HG03064 (cell line): ENCODE data around the gene NCS1.

Source experiments
- ATAC-seq: cut with Tn5 transposase; IDR thresholded peaks from one replicate; pipeline ENCODE4 v1.9.1; 2021; ENCODE audit warnings: low read depth; ENCODE audit not compliant: unreplicated experiment

Gene NCS1

DNA sequence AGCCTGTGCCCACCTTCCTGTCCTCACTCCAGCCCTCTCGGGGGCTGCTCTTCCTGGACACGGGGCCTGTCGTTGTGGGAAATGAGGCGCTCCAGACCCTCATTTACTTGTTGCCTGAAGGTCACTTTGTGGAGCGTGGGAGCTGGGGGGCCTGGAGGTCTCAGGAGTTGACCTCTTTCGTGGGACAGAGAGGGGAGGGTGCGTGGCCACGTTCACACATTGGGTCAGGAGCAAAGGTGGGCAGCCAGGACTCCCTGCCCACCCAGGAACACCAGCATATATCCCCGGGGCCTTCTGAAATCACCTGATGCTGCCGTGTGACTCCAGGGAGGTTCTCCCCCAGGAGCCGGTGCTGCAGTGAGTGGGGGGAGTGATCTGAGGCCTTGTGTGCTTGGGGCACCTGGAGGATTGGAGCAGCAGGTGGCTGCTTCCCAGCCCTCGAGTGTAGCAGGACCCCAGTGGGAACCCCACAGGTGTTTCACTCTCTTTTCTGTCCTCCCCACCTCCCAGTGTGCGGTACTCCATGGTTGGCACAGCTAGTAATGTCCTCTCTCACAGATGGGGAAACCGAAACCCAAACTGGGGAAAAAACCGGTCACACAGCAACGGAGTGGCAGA is 20.3 kb downstream of the NCS1 start:
- no peak for ATAC-seq

DNA sequence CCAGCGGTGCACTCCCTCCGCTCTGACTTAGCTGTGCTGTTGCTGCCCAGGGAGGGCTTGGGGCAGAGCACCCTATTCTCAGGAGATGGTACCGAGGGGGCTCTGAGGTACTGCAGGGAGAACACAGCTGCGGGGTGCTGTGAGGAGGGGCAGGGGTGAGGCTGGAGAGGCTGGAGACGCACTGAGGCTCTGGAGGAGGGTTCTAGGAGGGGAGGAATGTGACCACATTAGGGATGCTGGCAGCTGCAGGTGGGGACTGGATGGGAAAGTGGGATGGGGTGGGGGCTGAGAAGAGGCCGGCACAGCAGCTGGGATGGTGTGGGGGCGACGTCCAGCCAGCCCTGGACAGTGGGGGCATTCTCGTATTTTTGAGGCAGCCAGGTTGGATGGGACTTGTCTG is 20.9 kb downstream of the NCS1 start:
- no peak for ATAC-seq

DNA sequence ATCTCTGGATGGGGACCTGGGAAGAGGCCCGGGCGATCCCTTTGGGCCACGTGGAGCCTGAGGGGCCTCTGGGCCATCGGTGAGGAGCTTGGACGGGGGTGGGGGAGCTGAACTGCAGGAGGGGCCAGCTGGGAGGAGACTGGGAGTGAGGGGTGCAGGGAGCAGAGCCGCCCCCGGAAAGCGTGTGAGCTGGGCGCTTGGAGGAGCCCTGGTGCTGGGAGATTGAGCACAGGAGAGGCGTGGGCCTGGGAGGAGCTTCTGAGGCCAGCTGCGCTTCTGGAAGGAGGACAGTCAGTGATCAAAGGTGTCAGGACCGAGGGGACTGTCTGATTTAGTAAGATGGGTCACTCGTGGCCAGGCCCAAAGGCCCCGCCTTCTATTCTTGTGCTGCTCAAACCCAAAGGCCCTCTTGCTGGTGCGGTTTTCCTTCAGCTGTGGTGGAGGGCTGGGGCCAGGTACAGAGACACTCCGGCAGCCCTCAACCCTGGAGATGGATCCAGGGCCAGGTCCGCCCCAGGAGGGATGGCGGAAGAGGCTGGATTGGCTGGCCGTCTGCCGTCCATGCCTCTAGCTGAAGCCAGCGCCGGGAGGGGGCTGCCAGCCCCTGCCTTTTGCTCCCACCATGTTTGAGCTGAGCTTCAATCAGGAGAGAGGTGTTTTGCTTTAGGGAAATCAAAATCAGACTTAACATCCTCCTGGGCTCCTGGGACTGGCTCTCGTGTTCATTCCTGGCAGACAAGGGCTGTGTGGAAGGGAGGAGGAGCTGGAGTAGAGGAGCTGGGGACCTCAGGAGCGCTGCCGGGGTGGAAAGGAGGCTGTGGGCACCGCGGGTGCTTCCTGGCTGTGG is 21.6 kb downstream of the NCS1 start:
- no peak for ATAC-seq

DNA sequence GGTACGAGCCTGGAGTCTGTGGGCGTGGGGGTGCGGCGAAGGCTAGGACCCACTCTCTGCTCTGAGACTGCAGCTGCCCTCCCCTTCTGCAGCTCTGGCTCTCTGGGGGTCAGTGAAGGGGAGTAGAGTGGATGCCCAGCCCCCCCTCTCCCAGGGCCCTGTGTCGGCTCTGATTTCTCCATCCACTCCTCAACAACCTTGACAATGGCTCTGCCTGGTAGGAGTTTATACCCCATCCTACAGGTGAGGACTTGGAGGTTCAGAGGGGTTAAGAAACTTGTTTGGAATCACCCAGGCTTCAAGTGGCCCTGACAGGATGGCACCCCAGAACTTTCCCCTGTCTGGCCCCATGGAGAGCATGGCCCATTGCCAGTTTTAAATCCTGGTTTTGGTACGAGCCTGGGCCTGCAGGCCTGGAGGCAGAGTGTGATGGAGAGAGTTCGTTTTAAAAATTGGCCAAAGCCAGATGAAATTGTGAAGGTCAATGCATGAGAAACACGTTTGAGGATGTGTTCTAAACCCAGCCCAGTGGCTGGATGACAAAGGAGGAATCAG is 22.3 kb downstream of the NCS1 start:
- no peak for ATAC-seq

DNA sequence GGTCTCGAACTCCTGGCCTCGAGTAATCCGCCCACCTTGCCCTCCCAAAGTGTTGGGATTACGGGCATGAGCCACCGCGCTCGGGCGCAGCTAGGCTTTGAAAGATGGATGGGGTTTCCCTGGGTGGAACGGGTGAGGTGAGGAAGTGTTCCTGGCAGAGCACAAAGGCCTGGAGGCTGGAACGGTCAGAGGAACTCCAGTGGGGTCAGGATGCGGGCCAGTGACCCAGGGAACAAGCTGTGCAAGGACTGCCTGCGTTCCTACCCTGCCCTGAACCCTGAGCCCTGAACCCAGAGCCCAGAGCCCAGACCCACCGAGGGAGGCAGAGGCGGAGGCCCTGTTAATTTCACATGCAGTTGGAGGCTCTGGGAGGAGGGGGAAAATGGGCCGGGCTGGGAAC is 23.4 kb downstream of the NCS1 start:
- ATAC-seq, result no peak

DNA sequence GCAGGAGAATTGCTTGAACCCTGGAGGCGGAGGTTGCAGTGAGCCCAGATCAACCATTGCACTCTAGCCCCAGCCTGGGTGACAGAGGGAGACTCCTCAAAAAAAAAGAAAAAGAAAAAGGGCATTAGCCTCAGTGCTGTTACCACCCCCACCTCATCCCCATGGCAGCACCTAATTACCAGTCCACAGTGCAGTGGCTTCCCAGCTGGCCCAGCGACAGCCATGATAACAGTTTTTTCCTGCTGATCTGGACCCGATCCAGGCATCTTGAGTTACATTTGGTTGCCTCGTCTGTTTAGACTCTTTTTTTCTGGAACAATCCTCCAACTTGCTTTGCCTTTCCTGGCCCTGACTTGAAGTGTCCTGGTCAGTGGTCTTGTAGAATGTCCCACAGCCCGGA is 24.4 kb downstream of the NCS1 start:
- no peak for ATAC-seq

DNA sequence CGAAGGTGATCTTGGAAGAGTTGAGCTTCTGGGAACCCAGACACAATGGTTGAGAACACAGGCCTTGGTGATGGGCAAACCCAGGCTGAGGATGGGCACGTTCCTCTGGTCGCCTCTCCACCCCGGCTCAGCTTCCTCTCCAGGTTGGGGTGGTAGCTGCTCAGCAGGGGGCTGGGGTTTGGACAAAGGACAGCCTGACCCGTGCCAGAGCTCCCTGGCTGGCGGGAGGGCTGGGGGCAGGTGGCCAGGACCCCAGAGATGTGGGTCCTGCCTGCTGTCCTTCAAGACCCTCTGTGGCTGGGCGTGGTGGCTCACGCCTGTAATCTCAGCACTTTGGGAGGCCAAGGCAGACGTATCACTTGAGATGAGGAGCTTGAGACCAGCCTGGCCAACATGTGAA is 25.2 kb downstream of the NCS1 start:
- ATAC-seq, result no peak

DNA sequence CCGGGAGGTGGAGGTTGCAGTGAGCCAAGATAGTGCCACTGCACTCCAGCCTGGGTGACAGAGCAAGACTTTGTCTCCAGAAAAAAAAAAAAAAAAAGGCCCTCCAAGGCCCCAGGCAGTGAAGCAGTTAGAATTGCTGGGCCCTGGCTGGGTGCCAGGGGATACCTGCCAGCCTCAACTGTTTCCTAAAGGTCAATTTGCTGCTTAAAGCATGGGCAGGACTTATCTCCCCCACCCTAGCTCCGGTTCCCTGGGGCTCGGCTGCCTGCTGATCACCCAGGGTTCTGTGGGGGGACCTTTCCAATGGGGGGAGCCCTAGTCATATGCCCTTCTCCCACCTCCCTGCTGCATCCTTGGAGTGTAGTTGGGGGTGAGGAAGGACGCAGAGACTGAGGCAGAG is 25.7 kb downstream of the NCS1 start:
- ATAC-seq, result no peak

DNA sequence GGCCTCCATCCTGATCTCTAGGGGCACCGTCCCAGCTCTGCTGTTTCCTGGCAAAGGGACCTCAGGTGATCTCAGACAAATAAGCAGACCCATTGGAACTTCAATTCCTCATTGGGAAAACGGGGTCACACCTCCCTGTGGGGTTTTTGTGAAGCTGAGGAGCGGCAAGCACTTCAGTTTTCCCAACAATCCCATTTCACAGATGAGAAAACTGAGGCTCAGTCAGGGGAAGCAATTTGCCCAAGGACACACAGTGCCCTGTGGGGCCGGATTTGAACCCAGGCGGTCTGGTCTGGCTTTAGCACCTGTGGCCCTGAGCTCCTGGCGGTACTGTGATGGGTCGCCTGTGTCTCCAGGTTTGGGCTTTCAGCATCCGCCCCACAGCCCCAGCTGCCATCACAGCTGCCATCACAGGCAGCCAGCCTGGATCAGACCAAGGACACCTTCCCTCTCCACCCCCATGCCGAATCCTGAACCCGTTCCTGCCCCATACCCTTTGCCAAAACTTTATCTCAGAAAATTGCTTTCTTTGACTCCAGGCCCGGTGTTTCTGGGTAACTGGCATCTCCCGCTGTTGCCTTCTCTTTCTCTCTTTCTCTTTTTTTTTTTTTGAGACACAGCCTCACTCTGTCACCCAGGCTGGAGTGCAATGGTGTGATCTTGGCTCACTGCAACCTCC is 26.4 kb downstream of the NCS1 start:
- ATAC-seq, result no peak

DNA sequence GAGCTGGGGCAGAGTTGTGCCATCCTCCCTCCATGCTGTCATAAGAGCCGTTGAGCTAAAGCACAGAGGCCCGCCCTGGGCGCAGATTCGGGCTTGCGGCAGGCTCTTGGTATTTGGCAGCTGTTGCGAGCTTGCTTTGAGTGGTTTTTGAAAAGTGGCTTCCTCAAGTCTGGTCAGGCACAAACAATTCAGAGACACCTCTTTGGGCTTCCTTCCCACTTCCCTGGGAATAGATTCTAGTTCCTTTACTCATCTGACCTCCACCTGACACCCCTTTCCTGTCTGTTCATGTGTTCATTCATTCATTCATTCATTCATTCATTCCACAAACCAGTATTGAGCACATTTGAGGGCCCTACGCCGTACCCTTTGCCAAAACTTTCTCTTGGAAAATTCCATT is 27.4 kb downstream of the NCS1 start:
- ATAC-seq, result no peak

DNA sequence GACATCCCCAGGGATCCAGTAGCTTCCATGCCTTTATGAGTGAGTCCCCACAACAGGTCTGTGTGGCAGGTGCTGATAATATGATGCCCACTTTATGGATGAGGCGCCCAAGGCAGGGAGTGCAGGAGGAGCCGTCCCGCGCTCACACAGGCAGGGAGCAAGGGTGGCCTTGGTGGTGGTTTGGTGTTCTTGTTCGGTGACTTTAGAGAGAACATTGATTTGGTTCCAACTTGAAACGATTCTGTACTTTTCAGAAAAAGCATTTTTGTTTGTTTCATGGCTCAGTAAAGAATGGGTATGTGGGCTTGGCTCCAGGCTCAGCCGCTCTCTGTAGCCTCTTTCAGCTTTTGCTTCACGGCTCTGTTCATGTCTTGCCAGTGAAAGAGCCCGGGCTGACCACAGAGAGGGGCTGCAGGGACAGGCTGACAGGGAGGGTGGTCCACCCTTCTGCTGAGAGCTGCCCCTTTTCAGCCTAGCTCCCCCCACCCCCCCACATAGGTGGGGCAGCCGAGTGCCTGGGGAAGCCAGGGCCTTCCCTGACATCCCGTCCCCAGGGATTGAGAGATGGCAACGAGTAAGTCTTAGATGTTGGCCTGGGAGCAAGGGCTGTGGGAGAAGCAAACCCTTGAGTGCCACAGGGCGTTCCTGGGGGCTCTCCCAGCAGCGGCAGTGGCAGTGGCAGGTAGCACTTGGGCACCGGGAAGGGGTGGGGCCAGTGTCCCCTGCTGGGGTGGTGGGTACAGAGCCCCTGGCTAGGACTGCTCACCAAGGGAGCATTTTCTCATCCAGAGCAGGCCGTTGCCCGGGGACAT is 28.0 kb downstream of the NCS1 start:
- ATAC-seq, result no peak

DNA sequence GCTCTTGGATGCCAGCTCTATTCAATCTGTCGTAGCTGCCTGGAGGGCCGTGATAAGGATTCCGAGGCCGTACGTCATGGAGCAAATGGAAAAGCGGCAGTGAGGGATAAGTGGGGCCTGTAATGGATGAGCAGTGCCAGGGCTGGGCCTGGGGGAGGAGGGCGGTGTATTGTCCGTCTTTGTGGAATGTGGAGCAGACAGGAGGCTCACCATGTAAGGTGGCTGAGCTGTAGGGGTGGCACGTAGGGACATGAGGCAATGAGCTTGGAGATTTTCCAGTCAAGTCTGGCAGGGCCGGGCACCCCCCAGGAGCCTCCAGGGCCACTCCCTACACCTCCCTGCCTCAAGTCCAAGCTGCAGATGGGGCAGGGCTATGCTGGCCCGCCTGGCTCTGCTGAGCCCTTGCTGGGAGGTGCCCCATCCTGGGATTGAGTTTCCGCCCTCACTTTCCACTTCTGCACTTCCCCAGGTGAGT is 29.2 kb downstream of the NCS1 start:
- no peak for ATAC-seq

DNA sequence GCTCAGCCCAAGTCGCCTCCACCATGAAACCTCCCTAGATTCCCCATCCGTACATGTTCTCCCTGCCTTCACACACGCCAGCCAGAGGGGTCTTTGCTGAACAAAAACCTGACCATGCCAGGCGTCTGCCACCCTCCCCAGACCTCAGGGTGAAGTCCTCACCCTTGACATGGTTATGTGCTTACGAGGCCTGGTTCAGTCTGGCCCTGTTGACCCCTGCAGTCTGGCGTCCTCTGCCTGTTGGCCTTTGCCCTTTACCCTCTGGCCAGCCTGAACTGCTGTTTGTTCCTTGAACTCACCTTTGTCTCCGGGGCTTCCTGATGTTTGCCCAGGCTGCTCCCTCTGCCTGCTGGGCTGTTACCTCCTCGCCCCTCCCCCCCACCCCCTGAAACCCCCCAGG is 29.8 kb downstream of the NCS1 start:
- no peak for ATAC-seq

DNA sequence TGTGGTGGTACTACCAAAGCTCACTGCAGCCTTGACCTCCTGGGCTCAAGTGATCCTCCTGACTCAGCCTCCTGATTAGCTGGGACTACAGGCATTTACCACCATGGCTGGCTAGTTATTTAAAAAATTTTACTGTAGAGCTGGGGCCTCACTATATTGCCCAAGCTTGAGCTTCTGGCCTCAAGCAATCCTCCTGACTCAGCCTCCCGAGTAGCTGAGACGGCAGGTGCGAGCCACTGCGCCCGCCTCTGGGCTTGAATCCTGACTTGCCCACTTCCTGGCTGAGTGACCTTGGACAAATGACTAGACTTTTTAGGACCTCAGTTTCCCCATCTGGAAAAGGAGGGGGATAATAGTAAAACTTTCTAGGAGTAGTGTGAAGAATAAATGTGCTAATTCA is 32.1 kb downstream of the NCS1 start:
- no peak for ATAC-seq

DNA sequence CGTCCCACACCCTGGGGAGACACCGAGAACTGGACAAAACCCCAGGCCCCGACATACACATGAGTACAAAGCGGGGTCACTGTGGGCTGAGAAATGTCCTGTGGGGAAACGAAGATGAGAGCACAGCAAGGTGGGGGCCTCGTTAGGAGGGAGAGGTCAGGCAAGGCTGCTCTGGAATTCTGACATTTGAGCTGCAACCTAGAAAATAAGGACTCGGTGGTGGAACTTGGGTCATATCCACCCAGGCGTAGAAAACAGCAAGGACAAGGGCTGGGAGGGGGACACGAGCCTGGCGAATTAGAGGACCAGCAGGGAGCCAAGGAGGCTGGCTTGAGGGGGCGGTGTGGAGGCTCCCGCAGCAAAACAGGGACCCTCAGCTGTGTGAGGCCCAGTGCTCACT is 32.8 kb downstream of the NCS1 start:
- ATAC-seq, result no peak

DNA sequence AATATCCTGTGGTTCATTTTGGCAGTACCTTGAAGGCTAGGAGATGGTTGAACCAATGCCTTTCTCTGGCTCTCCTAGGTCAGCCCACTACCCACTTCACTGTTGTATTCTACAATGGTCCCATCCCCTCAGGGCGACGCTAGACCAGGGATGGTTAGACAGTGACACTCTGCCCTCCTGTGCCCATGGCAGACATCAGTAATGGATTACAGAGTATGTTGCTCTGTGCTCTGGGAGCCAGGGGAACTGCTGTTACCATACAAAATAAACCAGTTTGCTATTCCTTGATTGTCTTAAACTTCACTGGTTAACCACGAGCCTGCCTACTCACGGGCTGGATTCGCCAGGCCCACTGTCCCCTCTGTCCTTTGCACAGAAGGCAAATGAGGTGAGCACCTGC is 33.7 kb downstream of the NCS1 start:
- ATAC-seq, result no peak

DNA sequence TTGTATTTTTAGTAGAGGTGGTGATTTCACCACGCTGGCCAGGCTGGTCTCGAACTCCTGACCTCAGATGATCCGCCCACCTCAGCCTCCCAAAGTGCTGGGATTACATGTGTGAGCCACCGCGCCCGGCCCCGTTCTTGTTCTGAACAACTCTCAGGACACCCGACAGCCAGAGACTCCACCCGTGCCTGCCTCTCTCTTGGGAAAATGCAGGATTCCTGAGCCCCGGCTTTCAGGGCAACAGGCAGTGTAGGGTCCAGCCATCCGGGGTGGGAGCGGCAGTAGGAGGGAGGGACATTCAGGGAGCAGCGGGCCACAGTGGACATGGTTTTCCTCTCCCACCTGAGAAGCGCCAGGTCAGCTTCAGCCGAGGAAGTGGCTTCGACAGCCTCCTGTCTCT is 34.4 kb downstream of the NCS1 start:
- ATAC-seq, result no peak

DNA sequence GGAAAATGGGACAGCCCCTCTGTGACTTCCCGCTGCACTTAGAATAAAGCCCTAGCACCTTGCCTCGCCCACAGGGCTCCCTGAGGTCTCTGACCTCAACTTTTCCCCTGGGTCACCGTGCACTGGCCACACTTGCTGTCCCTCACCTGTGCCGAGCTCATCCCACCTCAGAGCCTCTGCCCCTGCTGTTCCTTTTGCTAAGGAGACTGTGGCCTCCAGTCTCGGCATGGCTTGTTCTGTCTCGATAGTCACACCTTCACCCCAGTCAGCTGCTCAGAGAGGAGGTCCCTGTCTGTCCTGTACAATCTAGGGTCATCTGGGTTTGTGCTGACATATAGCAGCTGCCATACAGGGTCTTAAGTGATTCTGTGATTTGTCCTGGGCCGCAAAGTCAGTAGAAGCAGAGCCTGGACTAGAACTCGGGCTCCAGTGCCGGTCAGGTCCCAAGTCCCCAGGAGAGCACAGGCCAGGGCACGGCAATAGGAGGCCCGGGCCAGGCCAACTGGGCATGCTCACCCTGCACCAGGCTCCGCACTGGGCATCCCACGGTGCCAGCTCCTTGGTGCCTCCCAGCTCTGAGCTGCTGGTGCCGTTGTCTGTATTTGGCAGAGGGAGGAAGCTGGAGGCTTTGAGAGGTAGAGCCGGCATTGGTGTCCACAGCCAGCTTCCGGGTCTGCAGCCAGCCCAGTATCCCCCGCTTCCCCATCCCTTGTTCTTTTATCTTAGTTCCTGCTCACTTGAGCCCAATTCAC is 35.2 kb downstream of the NCS1 start:
- no peak for ATAC-seq

DNA sequence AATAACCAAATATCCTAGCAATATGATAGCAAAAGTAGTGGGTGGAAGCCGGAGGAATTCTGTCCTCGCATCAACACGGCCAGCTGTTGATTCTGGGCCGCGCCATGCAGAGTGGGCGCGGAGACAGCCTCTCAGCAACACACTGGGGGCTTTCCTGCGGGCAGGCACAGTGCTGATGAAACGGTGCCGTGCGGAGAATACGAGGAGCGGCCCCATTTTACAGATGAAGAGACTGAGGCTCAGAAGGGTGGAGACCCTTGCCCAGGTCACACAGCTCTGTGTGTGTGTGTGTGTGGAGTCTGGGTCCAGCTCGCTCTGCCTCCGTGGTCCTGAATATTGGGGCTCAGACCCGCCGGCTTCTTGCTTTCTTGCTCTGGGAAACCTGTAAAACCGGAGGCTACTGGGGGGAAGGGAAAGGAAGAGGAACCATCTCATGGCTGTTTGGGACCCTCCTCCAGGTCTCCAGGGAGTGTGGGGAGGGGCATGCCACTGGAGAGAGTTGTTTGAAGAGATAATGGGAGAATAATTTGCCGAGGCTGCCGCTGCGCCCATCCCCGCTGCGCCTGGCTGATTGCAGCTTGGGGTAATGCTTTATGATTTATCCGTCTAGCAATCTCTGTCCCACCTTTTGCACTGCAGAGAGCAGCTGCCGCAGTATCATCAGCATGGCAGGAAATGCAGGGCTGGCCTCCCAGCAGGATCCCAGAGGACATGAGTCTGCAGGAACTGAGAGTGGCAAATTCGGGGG is 36.6 kb downstream of the NCS1 start:
- ATAC-seq, result no peak
